ENCODE results near the gene BEST3. TPM values are rescaled to one million over a fixed set of nuclear protein-coding genes. Genes with fewer than 3 reads are reported as not detected.

Gene BEST3
- total and polyA plus RNA-seq, 2 of the 4 experiments (the other 2 are of a cell fraction) = under 0.01 to 0.07 TPM

GRCh38 chr12:69744109-69744508, 45.0 kb upstream of the BEST3 start:
- Histone ChIP-seq H4K8ac (ENCODE audit: low read depth in 2 of 2, low read length in 2 of 2) (no peak overlapping the region), H4K91ac (ENCODE audit: insufficient read depth, low read depth, low read length) (no peak overlapping the region), H3K14ac (replicated peaks; ENCODE audit: low read depth, low read length) (no peak overlapping the region), H2AK9ac (replicated peaks; ENCODE audit: low read depth, low read length, poor library complexity) (no peak overlapping the region), H2AK5ac (ENCODE audit: low read depth, low read length) (no peak overlapping the region), H3K4me3 (ENCODE audit: insufficient read depth, low read depth, low read length) (no peak overlapping the region), H4K20me1 (ENCODE audit: insufficient read depth, low read length) (no peaks in the 10 kb centered on the region), H3K27ac (ENCODE audit: insufficient read depth, low read length) (no peak overlapping the region), H4K5ac (ENCODE audit: low read depth, low read length) (no peak overlapping the region), H3K36me3 (ENCODE audit: control insufficient read depth, insufficient read depth, low read length) (no peaks in the 10 kb centered on the region), H3K9me3 (ENCODE audit: control insufficient read depth, insufficient read depth, low read length) (no peaks in the 10 kb centered on the region), H3K27me3 (ENCODE audit: control insufficient read depth, insufficient read depth, low read length) (peaks cover 14% of the 10 kb centered on the region), H2BK120ac (ENCODE audit: low read depth, low read length) (no peak overlapping the region), H3K56ac (ENCODE audit: extremely low read depth, insufficient read depth, low read length) (no peak overlapping the region), H3K79me1 (ENCODE audit: low read depth in 1 of 2, low read length in 2 of 2) (no peaks in the 10 kb centered on the region), H3K9ac (ENCODE audit: low read depth, low read length) (no peak overlapping the region), H3K18ac (ENCODE audit: low read depth, low read length) (no peak overlapping the region), H2BK5ac (ENCODE audit: low read depth, low read length, poor library complexity, severe bottlenecking) (no peak overlapping the region), H3K4me2 (ENCODE audit: low read depth, low read length) (no peak overlapping the region), H2BK20ac (ENCODE audit: low read depth, low read length) (no peak overlapping the region), H3K4ac (ENCODE audit: low read depth, low read length) (no peak overlapping the region), H3K9me1 (ENCODE audit: insufficient read depth, low read length) (no peaks in the 10 kb centered on the region), H3K23ac (ENCODE audit: low read depth, low read length) (no peak overlapping the region), H2AFZ (replicated peaks; ENCODE audit: low read length, poor library complexity) (no peak overlapping the region), H3K4me1 (ENCODE audit: control insufficient read depth, insufficient read depth, low read length) (no peaks in the 10 kb centered on the region), H2BK15ac (ENCODE audit: low read depth, low read length) (no peak overlapping the region)
- ChIA-PET POLR2A (ENCODE audit: unreplicated experiment) (no interaction called here), CTCF (no interaction called here)
- BruUV-seq (replicated peaks) = no TSS peak
- in situ Hi-C loops (cut with MboI; ENCODE audit: low sequenced_read_pairs) (loop anchor here (25.0 kb wide), 1 partner anchor 407 kb away; the partner anchor contains the start of gene LYZ), intact Hi-C loops (cut with micrococcal nuclease) (no loop called here), dilution Hi-C loops (cut with HindIII; ENCODE audit: low sequenced_read_pairs, unreplicated experiment) (no loop called here)
- ATAC-seq (ENCODE audit: low read depth) (no peak), DNase-seq (no peak)
- no CpG with 5 or more reads among the region's 4 CpGs for WGBS, 2 experiments (ENCODE audit: extremely low coverage in 2 of 2, insufficient read length in 1 of 2)
- TF ChIP-seq RAD21 (IDR thresholded peaks at IDR 0.05; ENCODE audit: low read length) (no peak), BHLHE40 (IDR thresholded peaks at IDR 0.05; ENCODE audit: low read depth, low read length) (no peak), NFE2L2 (IDR thresholded peaks at IDR 0.05; ENCODE audit: low read depth, low read length) (no peak), MAZ (IDR thresholded peaks at IDR 0.05; ENCODE audit: borderline replicate concordance, low read depth, low read length) (no peak), ELK1 (IDR thresholded peaks at IDR 0.05; ENCODE audit: borderline replicate concordance, low read depth, low read length) (no peak), CHD1 (IDR thresholded peaks at IDR 0.05; ENCODE audit: low read depth, low read length) (no peak), USF2 (IDR thresholded peaks at IDR 0.05; ENCODE audit: low read depth, low read length) (no peak), RFX5 (IDR thresholded peaks at IDR 0.05; ENCODE audit: low read depth, low read length) (no peak), SMC3 (IDR thresholded peaks at IDR 0.05; ENCODE audit: low read depth, low read length) (no peak)

All from IMR-90 (cell line).